ENCODE measurements around the gene JUP. TPM values are rescaled to one million over a fixed set of nuclear protein-coding genes. Genes with fewer than 3 reads are reported as not detected.

JUP gene
- total and polyA plus RNA-seq, 4 donors, result 15.8 to 56.0 (median 35.7) TPM

DNA sequence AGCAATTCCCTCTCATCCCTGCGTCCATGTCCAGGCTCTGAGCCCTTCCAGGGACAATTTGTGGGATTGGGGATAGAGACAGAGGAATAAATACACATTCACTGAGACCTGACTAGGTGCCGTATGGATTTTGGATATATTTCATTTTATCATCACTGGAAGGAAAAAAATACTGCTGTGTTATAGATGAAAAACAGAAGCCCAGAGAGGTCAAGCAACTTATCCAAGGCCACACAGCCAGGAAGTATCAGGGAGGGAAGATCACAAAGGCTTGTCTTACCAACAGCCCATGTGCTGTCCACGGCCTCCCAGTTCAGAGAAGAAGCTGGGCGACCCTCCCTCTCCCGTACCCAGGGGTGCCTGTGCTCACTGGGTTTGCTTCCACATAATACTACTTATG lies 46.0 kb downstream of the JUP start:
- H3K9me3 ChIP-seq (ENCODE audit: control insufficient read depth, insufficient read depth, low read length), result no peaks in the 10 kb centered on the region
- H3K4me1 ChIP-seq (ENCODE audit: control insufficient read depth, insufficient read depth, low read length), result peaks cover 5% of the 10 kb centered on the region
- WGBS (ENCODE audit: insufficient coverage), result 100% methylated on average over 2 of the region's 5 CpGs
- no peak overlapping the region for H3K4me3 ChIP-seq (ENCODE audit: low read depth, low read length)
- no peak for DNase-seq (ENCODE audit: low read depth in 4 of 6, low spot score in 6 of 6)
- peaks cover 21% of the 10 kb centered on the region for H3K27me3 ChIP-seq (ENCODE audit: control insufficient read depth, insufficient read depth, low read length)
- H3K36me3 ChIP-seq (ENCODE audit: control insufficient read depth, insufficient read depth, low read length), result peaks cover 4% of the 10 kb centered on the region
- no peak overlapping the region for H3K27ac ChIP-seq (ENCODE audit: low read depth, low read length)

DNA sequence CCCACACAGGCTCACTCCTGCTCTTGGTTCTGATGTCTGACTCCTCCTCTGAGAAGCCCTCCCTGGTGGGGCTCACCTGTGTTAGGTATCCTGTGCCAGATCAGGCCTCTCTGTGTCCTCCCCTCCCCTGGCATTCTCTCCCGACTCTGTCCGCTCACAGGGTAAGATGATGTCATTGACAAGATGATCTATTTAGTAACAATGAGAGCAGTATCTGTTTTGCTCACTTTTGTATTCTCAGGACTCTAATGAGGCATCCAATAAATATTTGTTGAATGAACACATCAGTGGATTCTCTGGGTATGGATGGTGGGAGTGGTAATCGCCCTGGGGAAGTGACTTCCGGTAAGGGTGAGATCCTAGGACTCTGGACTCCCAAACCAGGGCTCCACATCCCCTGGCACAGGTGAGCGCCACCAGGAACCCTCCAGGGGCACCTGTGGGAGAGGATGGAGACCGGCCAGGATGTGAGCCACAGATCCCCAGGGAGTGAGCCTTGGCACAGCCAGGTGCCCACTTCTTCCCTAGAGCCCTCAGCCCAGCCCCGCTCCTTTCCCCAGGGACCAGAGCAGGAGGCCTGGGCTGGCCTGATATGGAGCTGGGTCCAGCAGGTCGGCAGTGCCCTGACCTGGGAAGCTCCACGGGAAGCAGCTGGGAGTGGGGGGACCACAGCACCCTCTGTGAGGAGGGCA lies 46.7 kb downstream of the JUP start:
- DNase-seq (ENCODE audit: low read depth in 4 of 6, low spot score in 6 of 6), result no peak
- 85% methylated on average over 7 of the region's 9 CpGs for WGBS (ENCODE audit: insufficient coverage)
- H3K27me3 ChIP-seq (ENCODE audit: control insufficient read depth, insufficient read depth, low read length), result peaks cover 28% of the 10 kb centered on the region

DNA sequence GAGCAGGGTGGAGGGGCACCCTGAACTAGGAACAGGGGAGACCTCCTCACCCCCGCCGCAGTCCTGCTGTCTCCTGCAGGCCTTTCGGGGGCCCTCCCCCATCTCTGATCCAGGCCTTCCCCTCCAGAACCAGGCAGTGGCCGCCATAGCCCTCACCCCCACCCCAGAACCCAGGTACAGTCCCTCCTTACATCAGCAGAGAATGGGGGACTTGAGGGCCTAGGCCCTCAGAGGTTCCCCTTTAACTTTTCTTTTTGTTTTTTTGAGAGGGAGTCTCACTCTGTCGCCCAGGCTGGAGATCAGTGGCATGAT lies 47.8 kb downstream of the JUP start:
- 83% methylated on average over 1 of the region's 5 CpGs for WGBS (ENCODE audit: insufficient coverage)
- H3K36me3 ChIP-seq (ENCODE audit: control insufficient read depth, insufficient read depth, low read length), result peaks cover 4% of the 10 kb centered on the region
- no peak overlapping the region for H3K27ac ChIP-seq (ENCODE audit: low read depth, low read length)

More for the DNA sequence above, 46.7 kb downstream of the JUP start:
- Histone ChIP-seq H3K36me3 (ENCODE audit: control insufficient read depth, insufficient read depth, low read length) (peaks cover 4% of the 10 kb centered on the region), H3K27ac (ENCODE audit: low read depth, low read length) (no peak overlapping the region), H3K9me3 (ENCODE audit: control insufficient read depth, insufficient read depth, low read length) (no peaks in the 10 kb centered on the region), H3K4me3 (ENCODE audit: low read depth, low read length) (no peak overlapping the region), H3K4me1 (ENCODE audit: control insufficient read depth, insufficient read depth, low read length) (peaks cover 10% of the 10 kb centered on the region)

DNA sequence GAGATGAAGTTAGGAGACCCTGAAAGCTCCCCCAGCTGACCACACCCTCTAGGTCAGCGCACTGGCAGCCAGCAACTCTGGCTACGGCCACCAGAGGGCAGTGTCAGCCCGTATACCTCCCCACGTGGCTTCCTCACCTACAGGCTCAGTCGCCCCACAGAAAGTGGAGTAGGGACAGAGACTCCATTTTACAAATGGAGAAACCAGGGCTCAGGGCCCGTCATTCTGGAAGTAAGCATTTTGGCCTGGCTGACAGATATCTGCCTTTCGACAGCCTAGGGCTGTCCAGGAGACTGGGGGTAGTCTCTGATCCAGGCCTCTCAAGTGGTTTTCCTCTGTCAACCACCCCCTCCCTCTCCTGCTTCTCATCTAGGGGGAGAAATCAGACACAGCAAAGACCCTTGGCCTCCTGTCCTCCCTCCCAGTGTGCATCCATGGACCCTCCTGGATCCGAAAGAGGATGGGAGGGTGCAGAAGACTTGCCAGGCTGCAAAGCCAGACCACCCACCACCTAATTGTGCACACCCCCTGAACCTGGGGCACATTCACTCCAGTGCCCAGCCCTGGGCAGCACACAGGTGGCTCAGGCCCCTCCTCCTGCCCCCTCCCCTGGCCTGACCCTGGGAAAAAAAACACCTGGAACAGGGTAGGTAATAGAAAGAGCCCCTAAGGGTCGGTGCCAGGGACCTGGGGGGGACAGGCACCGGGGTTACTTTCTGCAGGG lies 48.3 kb downstream of the JUP start:
- WGBS (ENCODE audit: insufficient coverage), result 21% methylated on average over 9 of the region's 10 CpGs
- no peak overlapping the region for H3K4me3 ChIP-seq (ENCODE audit: low read depth, low read length)
- no peaks in the 10 kb centered on the region for H3K9me3 ChIP-seq (ENCODE audit: control insufficient read depth, insufficient read depth, low read length)
- H3K27ac ChIP-seq (ENCODE audit: low read depth, low read length), result no peak overlapping the region
- peaks cover 4% of the 10 kb centered on the region for H3K36me3 ChIP-seq (ENCODE audit: control insufficient read depth, insufficient read depth, low read length)
- peak in 4 of 6 donors; percentile 48 to 93 (median 73) for DNase-seq (ENCODE audit: low read depth in 4 of 6, low spot score in 6 of 6)
- peaks cover 24% of the 10 kb centered on the region for H3K4me1 ChIP-seq (ENCODE audit: control insufficient read depth, insufficient read depth, low read length)
- peaks cover 42% of the 10 kb centered on the region for H3K27me3 ChIP-seq (ENCODE audit: control insufficient read depth, insufficient read depth, low read length)

More for the DNA sequence above, 47.8 kb downstream of the JUP start:
- no peak overlapping the region for H3K4me3 ChIP-seq (ENCODE audit: low read depth, low read length)
- peaks cover 20% of the 10 kb centered on the region for H3K4me1 ChIP-seq (ENCODE audit: control insufficient read depth, insufficient read depth, low read length)
- H3K9me3 ChIP-seq (ENCODE audit: control insufficient read depth, insufficient read depth, low read length), result no peaks in the 10 kb centered on the region
- no peak for DNase-seq (ENCODE audit: low read depth in 4 of 6, low spot score in 6 of 6)
- H3K27me3 ChIP-seq (ENCODE audit: control insufficient read depth, insufficient read depth, low read length), result peaks cover 38% of the 10 kb centered on the region

DNA sequence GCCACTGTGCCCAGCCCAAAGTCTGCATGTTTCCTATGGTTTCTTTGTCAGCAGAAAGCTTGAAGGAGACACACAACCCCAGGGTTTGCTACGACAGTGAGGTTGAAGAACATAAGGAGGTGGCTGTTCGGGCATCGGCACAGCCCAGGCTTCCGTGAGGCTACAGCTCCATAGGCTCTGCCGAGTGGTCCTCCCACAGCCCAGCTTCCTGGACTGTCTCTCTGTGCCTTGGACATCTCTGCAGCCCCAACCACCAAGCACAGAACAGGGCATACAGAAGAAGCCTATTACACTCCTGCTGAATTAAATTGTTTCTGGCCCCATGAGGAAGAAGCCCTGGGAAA lies 48.9 kb downstream of the JUP start:
- peaks cover 4% of the 10 kb centered on the region for H3K36me3 ChIP-seq (ENCODE audit: control insufficient read depth, insufficient read depth, low read length)

DNA sequence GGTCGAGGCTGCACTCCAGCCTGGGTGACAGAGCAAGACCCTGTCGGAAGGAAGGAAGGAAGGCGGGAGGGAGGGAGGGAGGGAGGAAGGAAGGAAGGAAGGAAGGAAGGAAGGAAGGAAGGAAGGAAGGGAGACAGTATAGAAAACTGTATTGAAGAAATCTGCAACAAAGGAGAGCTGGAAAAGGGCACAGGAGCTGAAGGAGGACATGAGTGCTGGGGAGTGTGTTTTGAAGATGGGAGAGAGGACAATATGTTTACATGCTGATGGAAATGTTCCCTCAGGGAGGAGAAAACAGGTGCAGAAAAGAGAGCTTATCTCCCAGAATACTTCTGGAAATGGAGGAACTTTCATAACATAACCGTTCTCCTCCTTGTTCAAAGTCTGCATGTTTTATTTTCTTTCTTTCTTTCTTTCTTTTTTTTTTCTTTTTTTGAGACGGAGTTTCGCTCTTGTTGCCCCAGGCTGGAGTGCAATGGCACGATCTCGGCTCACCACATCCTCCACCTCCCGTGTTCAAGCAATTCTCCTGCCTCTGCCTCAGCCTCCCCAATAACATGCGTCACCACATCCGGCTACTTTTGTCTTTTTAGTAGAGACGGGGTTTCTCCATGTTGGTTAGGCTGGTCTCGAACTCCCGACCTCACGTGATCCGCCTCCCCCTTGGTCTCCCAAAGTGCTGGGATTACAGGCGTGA lies 49.4 kb downstream of the JUP start:
- Histone ChIP-seq H3K4me3 (ENCODE audit: low read depth, low read length) (no peak overlapping the region), H3K4me1 (ENCODE audit: control insufficient read depth, insufficient read depth, low read length) (peaks cover 26% of the 10 kb centered on the region), H3K27me3 (ENCODE audit: control insufficient read depth, insufficient read depth, low read length) (peaks cover 51% of the 10 kb centered on the region), H3K36me3 (ENCODE audit: control insufficient read depth, insufficient read depth, low read length) (peaks cover 4% of the 10 kb centered on the region), H3K27ac (ENCODE audit: low read depth, low read length) (no peak overlapping the region), H3K9me3 (ENCODE audit: control insufficient read depth, insufficient read depth, low read length) (no peaks in the 10 kb centered on the region)
- WGBS (ENCODE audit: insufficient coverage), result 84% methylated on average over 16 of the region's 17 CpGs
- DNase-seq (ENCODE audit: low read depth in 4 of 6, low spot score in 6 of 6), result no peak

More for the DNA sequence above, 48.9 kb downstream of the JUP start:
- peaks cover 26% of the 10 kb centered on the region for H3K4me1 ChIP-seq (ENCODE audit: control insufficient read depth, insufficient read depth, low read length)
- H3K4me3 ChIP-seq (ENCODE audit: low read depth, low read length), result no peak overlapping the region
- H3K27me3 ChIP-seq (ENCODE audit: control insufficient read depth, insufficient read depth, low read length), result peaks cover 46% of the 10 kb centered on the region
- no peaks in the 10 kb centered on the region for H3K9me3 ChIP-seq (ENCODE audit: control insufficient read depth, insufficient read depth, low read length)
- H3K27ac ChIP-seq (ENCODE audit: low read depth, low read length), result no peak overlapping the region
- no peak for DNase-seq (ENCODE audit: low read depth in 4 of 6, low spot score in 6 of 6)
- WGBS (ENCODE audit: insufficient coverage), result 58% methylated on average over 5 of the region's 5 CpGs

DNA sequence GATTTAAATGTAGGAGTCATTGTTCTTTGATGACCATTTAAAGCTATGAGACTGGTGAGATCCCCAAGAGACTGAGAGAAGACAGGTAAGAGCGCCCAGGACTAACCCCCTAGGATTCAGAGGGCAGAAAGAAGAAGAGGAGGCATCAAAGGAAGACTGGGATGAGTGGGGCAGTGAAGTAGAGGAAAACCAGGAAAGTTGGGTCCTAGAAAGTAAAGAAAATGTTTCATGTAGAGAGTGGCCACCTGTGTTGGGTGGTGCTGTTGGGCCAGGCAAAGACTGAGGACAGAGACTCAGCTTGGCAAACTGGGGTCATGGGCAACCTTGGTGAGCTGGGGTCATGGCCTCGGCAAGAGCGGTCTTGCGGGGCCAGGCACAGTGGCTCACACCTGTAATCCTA lies 50.8 kb downstream of the JUP start:
- peaks cover 26% of the 10 kb centered on the region for H3K4me1 ChIP-seq (ENCODE audit: control insufficient read depth, insufficient read depth, low read length)
- no peak overlapping the region for H3K4me3 ChIP-seq (ENCODE audit: low read depth, low read length)
- no peaks in the 10 kb centered on the region for H3K9me3 ChIP-seq (ENCODE audit: control insufficient read depth, insufficient read depth, low read length)
- peaks cover 58% of the 10 kb centered on the region for H3K27me3 ChIP-seq (ENCODE audit: control insufficient read depth, insufficient read depth, low read length)
- H3K36me3 ChIP-seq (ENCODE audit: control insufficient read depth, insufficient read depth, low read length), result peaks cover 11% of the 10 kb centered on the region
- 81% methylated on average over 1 of the region's 4 CpGs for WGBS (ENCODE audit: insufficient coverage)
- no peak overlapping the region for H3K27ac ChIP-seq (ENCODE audit: low read depth, low read length)
- DNase-seq (ENCODE audit: low read depth in 4 of 6, low spot score in 6 of 6), result no peak

DNA sequence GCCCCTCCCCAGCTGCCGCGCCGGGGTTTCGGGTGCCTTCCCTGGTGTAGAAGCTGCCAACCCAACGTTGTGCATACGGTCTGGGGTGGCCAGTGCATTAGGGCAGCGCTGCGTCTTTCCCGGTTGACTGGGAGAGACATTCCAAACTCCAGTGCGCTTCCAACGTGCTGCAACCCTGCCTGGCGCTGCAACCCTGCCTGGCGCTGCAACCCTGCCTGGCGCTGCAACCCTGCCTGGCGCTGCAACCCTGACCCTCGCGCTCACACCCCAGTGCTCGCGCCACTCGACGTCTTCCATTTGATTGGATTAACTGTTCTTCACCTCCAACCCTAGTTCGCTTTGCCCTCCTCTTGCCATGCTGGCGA lies 51.6 kb downstream of the JUP start:
- no peak for DNase-seq (ENCODE audit: low read depth in 4 of 6, low spot score in 6 of 6)
- H3K4me3 ChIP-seq (ENCODE audit: low read depth, low read length), result peak overlapping the region; percentile 38
- 2% methylated on average over 23 of the region's 23 CpGs for WGBS (ENCODE audit: insufficient coverage)
- peaks cover 26% of the 10 kb centered on the region for H3K4me1 ChIP-seq (ENCODE audit: control insufficient read depth, insufficient read depth, low read length)
- no peaks in the 10 kb centered on the region for H3K9me3 ChIP-seq (ENCODE audit: control insufficient read depth, insufficient read depth, low read length)
- peaks cover 8% of the 10 kb centered on the region for H3K36me3 ChIP-seq (ENCODE audit: control insufficient read depth, insufficient read depth, low read length)
- H3K27me3 ChIP-seq (ENCODE audit: control insufficient read depth, insufficient read depth, low read length), result peaks cover 58% of the 10 kb centered on the region
- H3K27ac ChIP-seq (ENCODE audit: low read depth, low read length), result no peak overlapping the region

DNA sequence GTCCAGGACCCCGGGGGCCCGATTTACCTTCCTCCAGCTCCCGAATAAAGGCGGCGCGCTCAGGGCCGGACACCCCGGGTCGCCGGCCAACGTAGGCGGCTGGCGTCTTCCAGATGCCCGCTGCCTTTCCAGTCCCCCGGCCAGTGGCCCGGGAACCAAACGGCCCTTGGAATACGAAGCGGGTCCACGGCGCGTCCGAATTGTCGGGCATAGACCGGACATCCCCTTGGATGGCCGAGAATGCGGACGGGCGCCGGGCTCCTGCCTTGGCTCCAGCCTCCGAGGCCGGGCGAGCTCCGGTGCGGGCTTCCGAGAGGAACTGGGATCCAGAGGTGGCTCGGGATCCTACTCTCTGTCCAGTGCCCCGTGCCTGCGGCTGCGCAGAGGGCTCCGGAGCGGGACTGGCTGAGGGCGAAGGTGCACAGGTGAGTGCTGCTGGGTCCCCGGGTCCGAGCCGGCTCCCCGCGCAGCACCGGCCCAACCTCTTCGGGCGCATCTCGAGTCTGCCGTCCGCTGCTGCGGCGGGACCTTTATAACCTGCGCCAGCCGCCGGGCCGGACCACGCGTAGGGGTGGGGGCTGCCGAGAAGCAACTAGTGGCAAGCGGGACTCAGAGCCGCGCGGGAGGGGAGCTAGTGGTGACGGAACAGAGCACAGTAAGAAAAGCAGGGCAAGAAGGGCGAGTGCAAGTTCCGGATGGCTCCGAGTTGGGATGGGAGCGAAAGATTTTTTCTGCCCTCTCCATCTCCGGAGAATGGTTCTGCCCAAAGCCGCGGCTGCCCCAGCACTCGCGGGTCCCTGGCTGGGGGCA lies 52.2 kb downstream of the JUP start, which contains the start of gene HAP1:
Gene HAP1, minus strand, starts transcription at position 505 of the 810 bp plus-strand sequence. Its CDS starts 9 bp downstream, at position 496.
- Histone ChIP-seq H3K27me3 (ENCODE audit: control insufficient read depth, insufficient read depth, low read length) (peaks cover 58% of the 10 kb centered on the region), H3K4me3 (ENCODE audit: low read depth, low read length) (peak within 1 kb of the TSS; percentile 38), H3K27ac (ENCODE audit: low read depth, low read length) (no peak within 1 kb of the TSS), H3K9me3 (ENCODE audit: control insufficient read depth, insufficient read depth, low read length) (no peaks in the 10 kb centered on the region), H3K36me3 (ENCODE audit: control insufficient read depth, insufficient read depth, low read length) (peaks cover 7% of the 10 kb centered on the region), H3K4me1 (ENCODE audit: control insufficient read depth, insufficient read depth, low read length) (peaks cover 26% of the 10 kb centered on the region)
- WGBS (ENCODE audit: insufficient coverage), result under 1% methylated on average over 77 of the region's 77 CpGs
- peak in 2 of 6 donors; percentile 51 to 65 for DNase-seq (ENCODE audit: low read depth in 4 of 6, low spot score in 6 of 6)

Data from spinal cord (tissue), 10 donors.